T1000 (cell line): ENCODE results near the gene OR2G3.

Source experiments
- DNase-seq: peaks from one replicate; lab custom pipeline; 2025; ENCODE audit warnings: mixed read lengths; lab: John Stamatoyannopoulos, UW

OR2G3 gene

GRCh38 chr1:247605286-247605685, at the start of gene OR2G3:
Gene OR2G3, plus strand, starts transcription at chr1:247605586. Its CDS starts 0 bp downstream, at chr1:247605586.
- no peak for DNase-seq

- DNase-seq = no peak
Observed at GRCh38 chr1:247557926-247558674, 47.3 kb upstream of the OR2G3 start.

- DNase-seq = no peak
Observed at GRCh38 chr1:247561711-247562110, 43.7 kb upstream of the OR2G3 start.

- no peak for DNase-seq
Observed at GRCh38 chr1:247562198-247562597, 43.2 kb upstream of the OR2G3 start.

- DNase-seq = no peak
Observed at GRCh38 chr1:247574236-247574635, 31.1 kb upstream of the OR2G3 start.

- no peak for DNase-seq
Observed at GRCh38 chr1:247574664-247575063, 30.7 kb upstream of the OR2G3 start.

- no peak for DNase-seq
Observed at GRCh38 chr1:247576514-247576913, 28.9 kb upstream of the OR2G3 start.

GRCh38 chr1:247578946-247579460, 26.4 kb upstream of the OR2G3 start:
- DNase-seq = no peak

- DNase-seq = no peak
Observed at GRCh38 chr1:247588060-247588459, 17.3 kb upstream of the OR2G3 start, which contains the start of gene OR2G2. Gene OR2G2, plus strand, starts transcription at chr1:247588360. Its CDS starts 0 bp downstream, at chr1:247588360.

- DNase-seq = no peak
Observed at GRCh38 chr1:247613405-247613804, 8.0 kb downstream of the OR2G3 start.

GRCh38 chr1:247614625-247615024, 9.2 kb downstream of the OR2G3 start:
- DNase-seq = no peak

- no peak for DNase-seq
Observed at GRCh38 chr1:247627951-247628350, 22.6 kb downstream of the OR2G3 start.

- no peak for DNase-seq
Observed at GRCh38 chr1:247638011-247638410, 32.6 kb downstream of the OR2G3 start.

- no peak for DNase-seq
Observed at GRCh38 chr1:247638781-247639180, 33.4 kb downstream of the OR2G3 start.

- peak; percentile 87 for DNase-seq
Observed at GRCh38 chr1:247639381-247639981, 34.1 kb downstream of the OR2G3 start.

GRCh38 chr1:247642742-247643141, 37.4 kb downstream of the OR2G3 start:
- no peak for DNase-seq

GRCh38 chr1:247646867-247647266, 41.5 kb downstream of the OR2G3 start:
- no peak for DNase-seq

- no peak for DNase-seq
Observed at GRCh38 chr1:247647864-247648263, 42.5 kb downstream of the OR2G3 start.

GRCh38 chr1:247653040-247653439, 47.7 kb downstream of the OR2G3 start:
- no peak for DNase-seq
